Fibroblast of lung (primary cell): ENCODE data around the gene BMP7. TPM values are rescaled to one million over a fixed set of nuclear protein-coding genes. Genes with fewer than 3 reads are reported as not detected.

ENCODE experiments used
- DNase-seq, 2 donors: peaks; one replicate each; pipeline versions ENCODE4 v3.0.0 to v3.0.0-alpha.2; 2010; ENCODE audit warnings: low read depth in 2 of 2
- H2AFZ ChIP-seq: 2 replicates; pipeline ENCODE4 v1.5.1; 2012; ENCODE audit warnings: low read length, control low read depth, inconsistent platforms
- H3K27ac ChIP-seq: 2 replicates; pipeline ENCODE4 v1.5.1; 2011; ENCODE audit warnings: low read length, control low read depth; ENCODE audit not compliant: insufficient read depth
- H3K27me3 ChIP-seq: 2 replicates; pipeline ENCODE4 v1.5.1; 2011; ENCODE audit warnings: mild to moderate bottlenecking, low read length; ENCODE audit not compliant: control insufficient read depth, insufficient read depth
- H3K36me3 ChIP-seq: 2 replicates; pipeline ENCODE4 v1.5.1; 2011; ENCODE audit warnings: low read length; ENCODE audit not compliant: control insufficient read depth, insufficient read depth
- H3K4me1 ChIP-seq: 2 replicates; pipeline ENCODE4 v1.5.1; 2011; ENCODE audit warnings: low read length; ENCODE audit not compliant: control insufficient read depth, insufficient read depth; ENCODE audit errors: extremely low read depth
- H3K4me2 ChIP-seq: 2 replicates; pipeline ENCODE4 v1.5.1; 2011; ENCODE audit warnings: low read length, control low read depth; ENCODE audit not compliant: insufficient read depth; ENCODE audit errors: extremely low read depth
- H3K4me3 ChIP-seq, 4 experiments: fragments of 200-600 bp in 1 of 4; sonication (generic) in 1 of 4; replicated peaks in 1 of 4; 2 replicates each; pipeline ENCODE4 v1.5.1; 2011 to 2016; ENCODE audit warnings: low read length in 4 of 4, low read depth in 3 of 4, mild to moderate bottlenecking in 3 of 4, control low read depth in 2 of 4, inconsistent platforms in 1 of 4, mixed read lengths in 1 of 4; ENCODE audit not compliant: insufficient read depth in 1 of 4; ENCODE audit errors: control extremely low read depth in 1 of 4
- H3K79me2 ChIP-seq: 2 replicates; pipeline ENCODE4 v1.5.1; 2012; ENCODE audit warnings: mild to moderate bottlenecking, low read length, inconsistent platforms; ENCODE audit not compliant: control insufficient read depth, insufficient read depth
- H3K9ac ChIP-seq: 2 replicates; pipeline ENCODE4 v1.5.1; 2011; ENCODE audit warnings: mild to moderate bottlenecking, low read length, control low read depth; ENCODE audit not compliant: insufficient read depth
- H3K9me3 ChIP-seq: 2 replicates; pipeline ENCODE4 v1.5.1; 2012; ENCODE audit warnings: low read depth, low read length; ENCODE audit not compliant: control insufficient read depth, insufficient read depth
- H4K20me1 ChIP-seq: 2 replicates; pipeline ENCODE4 v1.5.1; 2011; ENCODE audit warnings: low read length; ENCODE audit not compliant: control insufficient read depth, insufficient read depth; ENCODE audit errors: extremely low read depth
- EZH2 ChIP-seq: IDR thresholded peaks from 2 replicates; pipeline ENCODE4 v1.5.1; 2012; ENCODE audit warnings: low read length, control low read depth, mild to moderate bottlenecking; ENCODE audit errors: missing control alignments
- polyA plus RNA-seq, 2 donors: library from polyadenylated mRNA; depleted of rRNA in 1 of 2; stranded (reverse) in 1 of 2; unstranded in 1 of 2; fragments of >200 nt; gene quantifications; 2 replicates each; pipeline ENCODE4 v1.2.1, GENCODE V29; 2011 to 2012; ENCODE audit warnings: missing spikeins in 1 of 2
- total RNA-seq: library from RNA; depleted of rRNA; stranded (reverse); fragments of >200 nt; gene quantifications from 2 replicates; pipeline ENCODE4 v1.2.1, GENCODE V29; 2014
- TF ChIP-seq, protein P1 (sequence below), 2 donors: IDR thresholded peaks in 1 of 2; conservative IDR thresholded peaks in 1 of 2; 1 replicate in 1 of 2; 2 replicates in 1 of 2; pipeline ENCODE4 v1.5.1; 2011 to 2012; ENCODE audit warnings: low read length in 2 of 2, control low read depth in 1 of 2, inconsistent platforms in 1 of 2, low read depth in 1 of 2, mild to moderate bottlenecking in 1 of 2

Gene BMP7
- total and polyA plus RNA-seq, 2 donors (not counting 1 experiment from before 2014, with no cell fraction given) = not detected

DNA sequence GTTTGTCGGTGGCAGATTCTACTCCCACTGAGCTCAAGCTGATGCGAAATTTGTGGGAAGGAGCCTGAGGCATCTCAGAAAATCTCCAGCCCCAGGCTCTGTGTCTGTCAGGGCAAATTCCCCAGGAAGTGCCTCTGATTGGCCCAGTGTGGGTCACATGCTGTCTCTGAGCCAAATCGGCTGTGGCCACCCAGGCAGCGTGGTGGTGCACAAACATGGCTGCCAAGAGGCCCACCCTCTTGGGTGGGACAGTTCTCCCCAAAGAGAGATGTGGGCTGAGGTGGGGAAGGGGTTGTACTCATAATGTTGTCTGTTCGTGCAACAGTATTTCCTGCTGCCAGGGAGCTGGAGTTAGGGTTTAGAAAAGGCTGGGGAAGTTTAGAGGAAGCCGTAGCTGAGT is 130.6 kb downstream of the BMP7 start:
- Histone ChIP-seq H3K9me3 (no peaks in the 10 kb centered on the region), H3K4me2 (no peak overlapping the region), H3K36me3 (no peaks in the 10 kb centered on the region), H3K4me3 (no peak overlapping the region), H3K9ac (no peak overlapping the region), H2AFZ (no peak overlapping the region), H3K79me2 (no peaks in the 10 kb centered on the region), H3K27ac (no peak overlapping the region), H3K4me1 (no peaks in the 10 kb centered on the region), H3K27me3 (no peaks in the 10 kb centered on the region), H4K20me1 (no peaks in the 10 kb centered on the region)
- DNase-seq = no peak
- TF ChIP-seq, protein P1, sequence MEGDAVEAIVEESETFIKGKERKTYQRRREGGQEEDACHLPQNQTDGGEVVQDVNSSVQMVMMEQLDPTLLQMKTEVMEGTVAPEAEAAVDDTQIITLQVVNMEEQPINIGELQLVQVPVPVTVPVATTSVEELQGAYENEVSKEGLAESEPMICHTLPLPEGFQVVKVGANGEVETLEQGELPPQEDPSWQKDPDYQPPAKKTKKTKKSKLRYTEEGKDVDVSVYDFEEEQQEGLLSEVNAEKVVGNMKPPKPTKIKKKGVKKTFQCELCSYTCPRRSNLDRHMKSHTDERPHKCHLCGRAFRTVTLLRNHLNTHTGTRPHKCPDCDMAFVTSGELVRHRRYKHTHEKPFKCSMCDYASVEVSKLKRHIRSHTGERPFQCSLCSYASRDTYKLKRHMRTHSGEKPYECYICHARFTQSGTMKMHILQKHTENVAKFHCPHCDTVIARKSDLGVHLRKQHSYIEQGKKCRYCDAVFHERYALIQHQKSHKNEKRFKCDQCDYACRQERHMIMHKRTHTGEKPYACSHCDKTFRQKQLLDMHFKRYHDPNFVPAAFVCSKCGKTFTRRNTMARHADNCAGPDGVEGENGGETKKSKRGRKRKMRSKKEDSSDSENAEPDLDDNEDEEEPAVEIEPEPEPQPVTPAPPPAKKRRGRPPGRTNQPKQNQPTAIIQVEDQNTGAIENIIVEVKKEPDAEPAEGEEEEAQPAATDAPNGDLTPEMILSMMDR (conservative IDR thresholded peaks at IDR 0.05 in 1 of 2, IDR thresholded peaks at IDR 0.05 in 1 of 2; ENCODE audit: low read depth in 1 of 2, low read length in 2 of 2) = no peak
- TF ChIP-seq EZH2 = no peak

DNA sequence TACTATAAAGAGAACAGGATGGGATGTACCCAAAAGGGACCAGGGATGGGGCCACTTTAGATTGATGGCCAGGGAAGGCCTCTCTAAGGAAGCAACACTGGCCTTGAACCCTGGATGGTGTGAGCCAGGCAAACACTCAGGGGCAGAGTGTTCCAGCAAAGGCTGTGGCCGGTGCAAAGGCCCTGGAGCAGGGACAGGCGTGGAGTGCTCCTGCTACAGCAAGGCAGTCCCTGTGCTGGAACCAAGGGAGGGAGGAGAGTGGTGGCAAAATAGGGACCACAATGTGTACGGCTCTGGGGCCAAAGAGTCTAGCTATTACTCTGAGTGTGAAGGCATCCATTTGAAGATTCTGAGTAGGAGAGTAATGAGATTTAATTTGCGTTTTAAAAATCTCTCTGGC is 131.6 kb downstream of the BMP7 start:
- Histone ChIP-seq H3K9me3 (no peaks in the 10 kb centered on the region), H3K36me3 (no peaks in the 10 kb centered on the region), H3K4me3 (no peak overlapping the region), H2AFZ (no peak overlapping the region), H3K4me1 (no peaks in the 10 kb centered on the region), H3K27ac (no peak overlapping the region), H4K20me1 (no peaks in the 10 kb centered on the region), H3K27me3 (no peaks in the 10 kb centered on the region), H3K9ac (no peak overlapping the region), H3K4me2 (no peak overlapping the region), H3K79me2 (no peaks in the 10 kb centered on the region)
- TF ChIP-seq, protein P1 (conservative IDR thresholded peaks at IDR 0.05 in 1 of 2, IDR thresholded peaks at IDR 0.05 in 1 of 2; ENCODE audit: low read depth in 1 of 2, low read length in 2 of 2) = no peak
- no peak for TF ChIP-seq EZH2
- no peak for DNase-seq

DNA sequence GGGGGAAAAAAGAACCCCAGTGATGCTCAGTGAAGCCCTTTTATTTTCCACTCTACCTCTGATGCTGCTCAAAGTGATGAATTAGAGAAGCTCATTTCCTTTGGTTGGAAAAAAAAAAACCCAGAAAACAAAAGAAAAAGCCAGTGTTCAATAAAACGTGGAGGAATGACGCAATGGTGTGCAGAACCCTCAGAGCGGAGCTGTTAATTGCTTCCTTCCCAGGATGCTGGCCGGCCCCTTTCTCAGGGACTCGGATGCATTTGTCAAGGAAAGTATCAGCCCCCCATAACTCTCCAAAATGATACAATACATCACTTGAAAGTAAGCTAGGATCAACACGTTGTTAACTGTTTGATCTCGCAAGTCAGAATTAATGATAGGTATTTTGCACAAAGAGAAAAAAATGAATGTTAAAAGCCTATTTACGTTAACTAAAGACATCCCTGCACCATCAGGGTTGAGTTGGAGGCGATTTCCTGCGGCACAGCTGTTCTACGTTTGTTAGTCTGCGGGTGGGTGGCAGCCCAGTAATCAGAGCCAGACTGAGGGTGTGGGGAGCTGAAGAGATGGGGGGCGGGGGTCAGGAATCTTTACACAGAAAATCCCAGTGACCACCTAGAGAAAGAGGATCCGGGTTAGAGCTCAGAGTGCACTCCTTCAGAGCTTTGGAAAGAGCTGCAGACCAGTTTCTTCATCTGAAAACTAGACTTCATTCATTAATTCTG is 132.4 kb downstream of the BMP7 start:
- Histone ChIP-seq H3K4me2 (no peak overlapping the region), H3K27ac (no peak overlapping the region), H2AFZ (no peak overlapping the region), H3K27me3 (no peaks in the 10 kb centered on the region), H3K4me1 (no peaks in the 10 kb centered on the region), H3K9ac (no peak overlapping the region), H3K36me3 (no peaks in the 10 kb centered on the region), H3K79me2 (no peaks in the 10 kb centered on the region), H3K9me3 (no peaks in the 10 kb centered on the region), H3K4me3 (no peak overlapping the region), H4K20me1 (no peaks in the 10 kb centered on the region)
- no peak for TF ChIP-seq EZH2
- TF ChIP-seq, protein P1 (conservative IDR thresholded peaks at IDR 0.05 in 1 of 2, IDR thresholded peaks at IDR 0.05 in 1 of 2; ENCODE audit: low read depth in 1 of 2, low read length in 2 of 2) = no peak
- DNase-seq = no peak
